Measurements from ENCODE around the gene LLCFC1.
A peak's percentile ranks its signal among the peaks of the same experiment; 100 is the strongest.

The LLCFC1 gene

GRCh38 chr7:142948603-142949002, 9.3 kb downstream of the LLCFC1 start:
- Mint-ChIP-seq H3K4me3 (no peak overlapping the region), H3K27ac (no peak overlapping the region), H3K9me3 (peaks cover under 1% of the 10 kb centered on the region), H3K4me1 (no peaks in the 10 kb centered on the region), H3K36me3 (no peaks in the 10 kb centered on the region), H3K27me3 (peaks cover 40% of the 10 kb centered on the region)
- no peak for ATAC-seq

- Mint-ChIP-seq H3K9me3 (peaks cover 9% of the 10 kb centered on the region), H3K4me1 (no peaks in the 10 kb centered on the region), H3K27me3 (peaks cover 23% of the 10 kb centered on the region), H3K36me3 (no peaks in the 10 kb centered on the region), H3K27ac (no peak overlapping the region), H3K4me3 (no peak overlapping the region)
- ATAC-seq: no peak
Observed at GRCh38 chr7:142950235-142950634, 11.0 kb downstream of the LLCFC1 start.

- H3K4me1 Mint-ChIP-seq: peaks cover 6% of the 10 kb centered on the region
- peaks cover 9% of the 10 kb centered on the region for H3K36me3 Mint-ChIP-seq
- H3K4me3 Mint-ChIP-seq: no peak overlapping the region
- peaks cover 20% of the 10 kb centered on the region for H3K27me3 Mint-ChIP-seq
- ATAC-seq: no peak
- H3K27ac Mint-ChIP-seq: no peak overlapping the region
- peaks cover 22% of the 10 kb centered on the region for H3K9me3 Mint-ChIP-seq
Observed at GRCh38 chr7:142954680-142955268, 15.5 kb downstream of the LLCFC1 start.

- no peak for ATAC-seq
- Mint-ChIP-seq H3K27ac (peak overlapping the region; percentile 7), H3K9me3 (peaks cover 22% of the 10 kb centered on the region), H3K4me1 (peaks cover 6% of the 10 kb centered on the region), H3K4me3 (no peak overlapping the region), H3K36me3 (peaks cover 9% of the 10 kb centered on the region), H3K27me3 (peaks cover 27% of the 10 kb centered on the region)
Observed at GRCh38 chr7:142956951-142957623, 17.8 kb downstream of the LLCFC1 start.

GRCh38 chr7:142957723-142958122, 18.4 kb downstream of the LLCFC1 start:
- peaks cover 6% of the 10 kb centered on the region for H3K4me1 Mint-ChIP-seq
- ATAC-seq: no peak
- peaks cover 27% of the 10 kb centered on the region for H3K27me3 Mint-ChIP-seq

GRCh38 chr7:142959202-142959601, 19.9 kb downstream of the LLCFC1 start:
- Mint-ChIP-seq H3K4me3 (no peak overlapping the region), H3K27ac (no peak overlapping the region), H3K36me3 (peaks cover 9% of the 10 kb centered on the region), H3K4me1 (peaks cover 6% of the 10 kb centered on the region), H3K27me3 (peaks cover 38% of the 10 kb centered on the region), H3K9me3 (peaks cover 16% of the 10 kb centered on the region)
- ATAC-seq: no peak

More at GRCh38 chr7:142957723-142958122, 18.4 kb downstream of the LLCFC1 start:
- Mint-ChIP-seq H3K27ac (no peak overlapping the region), H3K36me3 (peaks cover 9% of the 10 kb centered on the region), H3K9me3 (peaks cover 22% of the 10 kb centered on the region), H3K4me3 (no peak overlapping the region)

- no peak overlapping the region for H3K4me3 Mint-ChIP-seq
- peaks cover 6% of the 10 kb centered on the region for H3K4me1 Mint-ChIP-seq
- no peak for ATAC-seq
- peaks cover 6% of the 10 kb centered on the region for H3K9me3 Mint-ChIP-seq
- no peak overlapping the region for H3K27ac Mint-ChIP-seq
- H3K36me3 Mint-ChIP-seq: peaks cover 4% of the 10 kb centered on the region
- H3K27me3 Mint-ChIP-seq: peaks cover 51% of the 10 kb centered on the region
Observed at GRCh38 chr7:142960955-142961512, 21.8 kb downstream of the LLCFC1 start.

- Mint-ChIP-seq H3K27me3 (peaks cover 51% of the 10 kb centered on the region), H3K27ac (no peak overlapping the region), H3K4me1 (peaks cover 6% of the 10 kb centered on the region)
Observed at GRCh38 chr7:142961595-142961972, 22.3 kb downstream of the LLCFC1 start.

GRCh38 chr7:142961973-142962926, 23.0 kb downstream of the LLCFC1 start, which contains the start of gene KEL:
Gene KEL (minus strand): TSS chr7:142962363. CDS start chr7:142962206, 157 bp downstream.
- no peaks in the 10 kb centered on the region for H3K9me3 Mint-ChIP-seq
- ATAC-seq: no peak
- peaks cover under 1% of the 10 kb centered on the region for H3K4me1 Mint-ChIP-seq
- no peak within 1 kb of the TSS for H3K27ac Mint-ChIP-seq
- H3K4me3 Mint-ChIP-seq: no peak within 1 kb of the TSS
- H3K36me3 Mint-ChIP-seq: no peaks in the 10 kb centered on the region
- H3K27me3 Mint-ChIP-seq: peaks cover 57% of the 10 kb centered on the region

More at GRCh38 chr7:142961595-142961972, 22.3 kb downstream of the LLCFC1 start:
- peaks cover under 1% of the 10 kb centered on the region for H3K9me3 Mint-ChIP-seq
- no peak for ATAC-seq
- no peak overlapping the region for H3K4me3 Mint-ChIP-seq
- H3K36me3 Mint-ChIP-seq: no peaks in the 10 kb centered on the region

- H3K4me1 Mint-ChIP-seq: no peaks in the 10 kb centered on the region
- no peaks in the 10 kb centered on the region for H3K9me3 Mint-ChIP-seq
- peaks cover 64% of the 10 kb centered on the region for H3K27me3 Mint-ChIP-seq
- no peaks in the 10 kb centered on the region for H3K36me3 Mint-ChIP-seq
- no peak overlapping the region for H3K4me3 Mint-ChIP-seq
- no peak overlapping the region for H3K27ac Mint-ChIP-seq
- ATAC-seq: no peak
Observed at GRCh38 chr7:142962991-142963390, 23.7 kb downstream of the LLCFC1 start.

GRCh38 chr7:142963993-142964392, 24.7 kb downstream of the LLCFC1 start:
- Mint-ChIP-seq H3K27ac (no peak overlapping the region), H3K9me3 (no peaks in the 10 kb centered on the region), H3K27me3 (peaks cover 72% of the 10 kb centered on the region), H3K4me1 (no peaks in the 10 kb centered on the region), H3K36me3 (no peaks in the 10 kb centered on the region), H3K4me3 (no peak overlapping the region)
- ATAC-seq: no peak

GRCh38 chr7:142964502-142965246, 25.4 kb downstream of the LLCFC1 start:
- H3K4me3 Mint-ChIP-seq: no peak overlapping the region
- no peaks in the 10 kb centered on the region for H3K36me3 Mint-ChIP-seq
- peaks cover 72% of the 10 kb centered on the region for H3K27me3 Mint-ChIP-seq
- ATAC-seq: no peak
- H3K9me3 Mint-ChIP-seq: no peaks in the 10 kb centered on the region
- no peaks in the 10 kb centered on the region for H3K4me1 Mint-ChIP-seq
- no peak overlapping the region for H3K27ac Mint-ChIP-seq

- Mint-ChIP-seq H3K27ac (no peak overlapping the region), H3K36me3 (no peaks in the 10 kb centered on the region), H3K4me1 (no peaks in the 10 kb centered on the region), H3K4me3 (no peak overlapping the region), H3K9me3 (no peaks in the 10 kb centered on the region), H3K27me3 (peaks cover 88% of the 10 kb centered on the region)
- ATAC-seq: no peak
Observed at GRCh38 chr7:142968229-142968628, 28.9 kb downstream of the LLCFC1 start.

GRCh38 chr7:142969183-142969582, 29.9 kb downstream of the LLCFC1 start:
- Mint-ChIP-seq H3K27me3 (peaks cover 88% of the 10 kb centered on the region), H3K9me3 (no peaks in the 10 kb centered on the region), H3K36me3 (no peaks in the 10 kb centered on the region), H3K4me3 (no peak overlapping the region), H3K27ac (no peak overlapping the region), H3K4me1 (no peaks in the 10 kb centered on the region)
- no peak for ATAC-seq
